ENCODE results near the gene GPR75. TPM values are rescaled to one million over a fixed set of nuclear protein-coding genes. Genes with fewer than 3 reads are reported as not detected.
A peak's percentile ranks its signal among the peaks of the same experiment; 100 is the strongest.

GPR75 gene
- total and polyA plus RNA-seq, 3 experiments from 2014 or later, result 2.0 to 2.1 TPM; not detected in 1

DNA sequence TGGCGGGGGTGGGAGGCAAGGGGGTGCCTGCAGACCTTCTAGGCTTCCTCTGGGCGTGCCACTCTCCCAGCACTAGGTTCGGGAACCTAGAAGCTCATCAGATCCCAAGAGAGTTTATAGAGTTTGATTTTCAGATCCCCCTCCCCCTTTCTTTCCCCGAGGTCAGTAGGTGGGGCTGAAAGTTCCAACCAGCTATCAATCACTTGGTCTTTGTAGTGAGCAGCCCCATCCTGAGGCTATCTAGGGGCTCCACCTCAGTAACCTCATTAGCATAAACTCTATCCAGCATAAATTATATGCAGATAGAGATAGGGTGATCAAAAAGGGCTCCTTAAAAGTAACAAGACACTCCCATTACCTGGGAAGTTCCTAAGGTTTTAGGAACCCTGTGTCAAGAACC, 40.1 kb downstream of the GPR75 start:
- POLR2A ChIA-PET, result no interaction called here
- Mint-ChIP-seq H3K27ac (no peak overlapping the region), H3K36me3 (peaks cover 17 to 49% (median 21%) of the 10 kb centered on the region in 3 donors), H3K4me1 (peaks cover 0 to 4% (median 0%) of the 10 kb centered on the region in 3 donors), H3K4me3 (no peak overlapping the region), H3K9me3 (no peaks in the 10 kb centered on the region), H3K27me3 (no peaks in the 10 kb centered on the region)
- H3K27me3 ChIP-seq (ENCODE audit: insufficient read depth, low read length, poor library complexity, severe bottlenecking), result no peaks in the 10 kb centered on the region
- H3K36me3 ChIP-seq (ENCODE audit: insufficient read depth, low read length), result peaks cover 8% of the 10 kb centered on the region
- no peak overlapping the region for H3K4me3 ChIP-seq (ENCODE audit: low read length)
- no peaks in the 10 kb centered on the region for H3K9me3 ChIP-seq (ENCODE audit: low read length)
- CTCF ChIA-PET, result no interaction called here
- H3K4me1 ChIP-seq (ENCODE audit: insufficient read depth, low read length), result no peaks in the 10 kb centered on the region
- H3K27ac ChIP-seq (ENCODE audit: low read depth, low read length), result no peak overlapping the region
- DNase-seq, result no peak

DNA sequence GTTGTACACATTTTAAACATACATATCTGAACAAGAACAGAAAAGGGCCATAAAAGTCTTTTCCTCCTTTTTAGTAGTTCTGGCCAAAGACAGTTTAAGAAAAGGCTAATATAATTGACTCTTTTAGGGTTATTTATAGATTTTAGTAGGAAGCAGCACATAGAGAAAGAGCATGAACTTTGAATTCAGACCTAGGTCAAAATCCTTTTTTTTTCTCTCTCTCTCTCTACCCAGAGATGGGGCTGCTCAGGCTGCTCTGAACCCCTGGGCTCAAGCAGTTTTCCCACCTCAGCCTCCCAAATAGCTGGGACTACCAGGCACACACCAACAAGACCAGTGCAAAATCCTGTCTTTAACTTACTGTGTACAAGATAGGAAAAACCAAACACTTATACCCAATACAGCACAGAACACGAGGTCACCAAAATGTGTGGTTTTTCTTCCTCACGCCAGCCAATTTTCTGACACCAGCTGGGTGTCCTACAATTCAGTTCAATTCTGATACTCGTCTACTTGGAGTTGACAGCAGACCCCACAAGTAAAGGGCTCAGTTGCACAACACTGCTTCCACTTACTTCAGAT, 40.8 kb downstream of the GPR75 start:
- H3K4me3 ChIP-seq (ENCODE audit: low read length), result no peak overlapping the region
- peaks cover 0 to 4% (median 0%) of the 10 kb centered on the region in 3 donors for H3K4me1 Mint-ChIP-seq
- no peak for DNase-seq
- ChIA-PET POLR2A (no interaction called here), CTCF (no interaction called here)
- H3K27me3 Mint-ChIP-seq, result no peaks in the 10 kb centered on the region
- no peaks in the 10 kb centered on the region for H3K9me3 ChIP-seq (ENCODE audit: low read length)
- peak overlapping the region in 1 of 8 donors; percentile 22 for H3K27ac Mint-ChIP-seq
- H3K4me3 Mint-ChIP-seq, result no peak overlapping the region
- no peaks in the 10 kb centered on the region for H3K4me1 ChIP-seq (ENCODE audit: insufficient read depth, low read length)
- H3K27me3 ChIP-seq (ENCODE audit: insufficient read depth, low read length, poor library complexity, severe bottlenecking), result no peaks in the 10 kb centered on the region
- no peak overlapping the region for H3K27ac ChIP-seq (ENCODE audit: low read depth, low read length)
- H3K36me3 ChIP-seq (ENCODE audit: insufficient read depth, low read length), result peaks cover 9% of the 10 kb centered on the region
- peaks cover 17 to 53% (median 21%) of the 10 kb centered on the region in 3 donors for H3K36me3 Mint-ChIP-seq
- H3K9me3 Mint-ChIP-seq, result no peaks in the 10 kb centered on the region

- CTCF ChIA-PET, result no interaction called here
- no peaks in the 10 kb centered on the region for H3K27me3 ChIP-seq (ENCODE audit: insufficient read depth, low read length, poor library complexity, severe bottlenecking)
- H3K27me3 Mint-ChIP-seq, result no peaks in the 10 kb centered on the region
- no peaks in the 10 kb centered on the region for H3K4me1 ChIP-seq (ENCODE audit: insufficient read depth, low read length)
- H3K9me3 Mint-ChIP-seq, result no peaks in the 10 kb centered on the region
- H3K27ac ChIP-seq (ENCODE audit: low read depth, low read length), result no peak overlapping the region
- H3K27ac Mint-ChIP-seq, result no peak overlapping the region
- no peak for DNase-seq
- no peak overlapping the region for H3K4me3 ChIP-seq (ENCODE audit: low read length)
- H3K9me3 ChIP-seq (ENCODE audit: low read length), result no peaks in the 10 kb centered on the region
- peaks cover 0 to 4% (median 0%) of the 10 kb centered on the region in 3 donors for H3K4me1 Mint-ChIP-seq
- no peak overlapping the region for H3K4me3 Mint-ChIP-seq
- POLR2A ChIA-PET, result no interaction called here
- H3K36me3 Mint-ChIP-seq, result peaks cover 22 to 84% (median 37%) of the 10 kb centered on the region in 3 donors
- peaks cover 47% of the 10 kb centered on the region for H3K36me3 ChIP-seq (ENCODE audit: insufficient read depth, low read length)
Observed at GRCh38 chr2:53813151-53813550, 46.6 kb downstream of the GPR75 start.

DNA sequence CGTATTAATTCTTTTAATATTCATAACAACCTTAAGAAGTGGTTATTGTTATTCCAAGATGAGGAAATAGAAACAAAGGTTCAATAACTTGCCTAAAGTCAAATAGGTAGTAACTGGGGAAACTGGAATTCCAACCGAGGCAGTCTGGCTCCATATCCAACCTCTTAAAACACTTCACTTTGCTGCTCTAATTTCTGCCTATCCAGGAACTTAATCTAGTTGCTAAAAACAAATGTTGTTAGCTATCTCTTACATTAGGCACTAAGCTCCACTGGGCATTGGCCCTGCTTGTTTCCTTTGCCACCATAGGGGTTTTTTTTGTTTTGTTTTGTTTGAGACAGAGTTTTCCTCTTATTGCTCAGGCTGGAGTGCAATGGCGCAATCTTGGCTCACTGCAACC, 48.2 kb downstream of the GPR75 start:
- CTCF ChIA-PET, result no interaction called here

More for the DNA sequence above, 48.2 kb downstream of the GPR75 start:
- POLR2A ChIA-PET, result no interaction called here
- H3K36me3 ChIP-seq (ENCODE audit: insufficient read depth, low read length), result peaks cover 44% of the 10 kb centered on the region
- H3K4me1 ChIP-seq (ENCODE audit: insufficient read depth, low read length), result no peaks in the 10 kb centered on the region
- peaks cover 0 to 4% (median 0%) of the 10 kb centered on the region in 3 donors for H3K4me1 Mint-ChIP-seq
- H3K36me3 Mint-ChIP-seq, result peaks cover 14 to 86% (median 32%) of the 10 kb centered on the region in 3 donors
- H3K9me3 Mint-ChIP-seq, result no peaks in the 10 kb centered on the region
- H3K27ac Mint-ChIP-seq, result peak overlapping the region in 1 of 8 donors; percentile 26
- H3K27me3 ChIP-seq (ENCODE audit: insufficient read depth, low read length, poor library complexity, severe bottlenecking), result no peaks in the 10 kb centered on the region
- H3K9me3 ChIP-seq (ENCODE audit: low read length), result no peaks in the 10 kb centered on the region
- H3K4me3 Mint-ChIP-seq, result no peak overlapping the region
- H3K4me3 ChIP-seq (ENCODE audit: low read length), result no peak overlapping the region
- no peaks in the 10 kb centered on the region for H3K27me3 Mint-ChIP-seq
- H3K27ac ChIP-seq (ENCODE audit: low read depth, low read length), result no peak overlapping the region
- DNase-seq, result no peak

Other genes with a start within 250 kb of the GPR75 start
- gene CHAC2, start 92.2 kb downstream of the GPR75 start, total RNA-seq, result 10 to 100 TPM; 25.6 to 27.4 TPM
- 3.8 TPM for gene CHAC2, start 92.2 kb downstream of the GPR75 start, polyA plus RNA-seq
- 10 to 100 TPM; 17.8 to 24.4 TPM for gene ASB3, start 73.0 kb downstream of the GPR75 start, total RNA-seq
- gene ASB3, start 73.0 kb downstream of the GPR75 start, polyA plus RNA-seq, result 18.0 TPM
- 10 to 100 TPM; 25.4 to 26.4 TPM for gene ERLEC1, start 72.9 kb downstream of the GPR75 start, total RNA-seq
- gene ERLEC1, start 72.9 kb downstream of the GPR75 start, polyA plus RNA-seq, result 43.9 TPM
- gene PSME4, start 111.0 kb upstream of the GPR75 start, total RNA-seq, result 10 to 100 TPM; 48.0 to 49.9 TPM
- 6.2 TPM for gene PSME4, start 111.0 kb upstream of the GPR75 start, polyA plus RNA-seq